ENCODE data around the gene INTS6L.
"Not testable (repeated sequence)": the region's sequence is repeated elsewhere in the genome, so short reads cannot be mapped to it uniquely, and the experiment has no call there.

INTS6L gene

GRCh38 chrX:135528254-135528653 lies 7.8 kb downstream of the INTS6L start:
- no peak for FAIRE-seq

GRCh38 chrX:135528756-135529155 lies 8.3 kb downstream of the INTS6L start:
- FAIRE-seq, result no peak

GRCh38 chrX:135530097-135530496 lies 9.6 kb downstream of the INTS6L start:
- FAIRE-seq, result no peak

GRCh38 chrX:135531813-135532212 lies 11.4 kb downstream of the INTS6L start:
- FAIRE-seq, result no peak

GRCh38 chrX:135535077-135535940 lies 14.8 kb downstream of the INTS6L start:
- FAIRE-seq, result no peak

- no peak for FAIRE-seq
Measured at GRCh38 chrX:135536877-135537276, 16.4 kb downstream of the INTS6L start.

- FAIRE-seq, result no peak
Measured at GRCh38 chrX:135541351-135541750, 20.9 kb downstream of the INTS6L start.

- no peak for FAIRE-seq
Measured at GRCh38 chrX:135543172-135543571, 22.7 kb downstream of the INTS6L start.

- FAIRE-seq, result no peak
Measured at GRCh38 chrX:135543924-135544323, 23.5 kb downstream of the INTS6L start.

GRCh38 chrX:135544338-135544948 lies 24.0 kb downstream of the INTS6L start:
- FAIRE-seq, result no peak

GRCh38 chrX:135547767-135548166 lies 27.3 kb downstream of the INTS6L start:
- FAIRE-seq, result no peak

GRCh38 chrX:135549519-135549918 lies 29.1 kb downstream of the INTS6L start:
- no peak for FAIRE-seq

GRCh38 chrX:135556055-135556454 lies 35.6 kb downstream of the INTS6L start:
- no peak for FAIRE-seq

GRCh38 chrX:135557344-135557743 lies 36.9 kb downstream of the INTS6L start:
- FAIRE-seq, result no peak

- FAIRE-seq, result peak; percentile 89
Measured at GRCh38 chrX:135572436-135572835, 52.0 kb downstream of the INTS6L start.

- FAIRE-seq, result no peak
Measured at GRCh38 chrX:135581496-135581895, 61.0 kb downstream of the INTS6L start.

GRCh38 chrX:135585153-135585552 lies 64.7 kb downstream of the INTS6L start:
- FAIRE-seq, result no peak

- no peak for FAIRE-seq
Measured at GRCh38 chrX:135591871-135592270, 71.4 kb downstream of the INTS6L start.

- not testable (repeated sequence) for FAIRE-seq
Measured at GRCh38 chrX:135594049-135594448, 73.6 kb downstream of the INTS6L start.

GRCh38 chrX:135594453-135594852 lies 74.0 kb downstream of the INTS6L start:
- FAIRE-seq, result not testable (repeated sequence)

GRCh38 chrX:135595543-135595942 lies 75.1 kb downstream of the INTS6L start:
- FAIRE-seq, result no peak

- FAIRE-seq, result no peak
Measured at GRCh38 chrX:135596495-135596894, 76.0 kb downstream of the INTS6L start.

GRCh38 chrX:135605906-135606305 lies 85.4 kb downstream of the INTS6L start:
- no peak for FAIRE-seq

Measured in G401.6 (cell line).